ENCODE data around the gene EFNA5. TPM values are rescaled to one million over a fixed set of nuclear protein-coding genes. Genes with fewer than 3 reads are reported as not detected.
A peak's percentile ranks its signal among the peaks of the same experiment; 100 is the strongest.
"Not testable (repeated sequence)": the region's sequence is repeated elsewhere in the genome, so short reads cannot be mapped to it uniquely, and the experiment has no call there.

The EFNA5 gene
- total and polyA plus RNA-seq, 2 experiments from 2014 or later: 0.64 to 0.86 TPM

DNA sequence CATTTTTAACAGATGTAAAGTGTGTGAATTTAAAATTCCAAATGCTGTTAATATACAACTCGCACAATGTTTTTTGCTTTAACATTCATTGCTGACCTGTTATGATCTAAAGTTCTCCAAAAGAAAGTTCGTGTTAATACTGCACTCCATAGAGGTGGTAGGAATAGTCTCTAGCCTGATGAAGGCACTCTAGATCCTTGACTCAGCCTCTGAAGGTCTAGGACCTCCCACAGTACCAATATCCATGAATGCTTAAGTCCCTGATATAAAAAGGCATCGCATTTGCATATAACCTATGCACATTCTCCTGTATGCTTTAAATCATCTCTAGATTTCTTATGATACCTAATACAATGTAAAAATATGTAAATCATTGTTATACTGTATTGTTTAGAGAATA lies 213.6 kb downstream of the EFNA5 start:
- Histone ChIP-seq H3K4me3 (no peak overlapping the region), H3F3A (ENCODE audit: insufficient read depth) (no peaks in the 10 kb centered on the region), H3K9me3 (ENCODE audit: low read depth) (no peaks in the 10 kb centered on the region), H3K9ac (no peak overlapping the region), H2AFZ (no peak overlapping the region), H3K36me3 (ENCODE audit: low read depth) (no peaks in the 10 kb centered on the region), H3K27me3 (replicated peaks; ENCODE audit: insufficient read depth) (peaks cover 59% of the 10 kb centered on the region), H3K4me1 (ENCODE audit: insufficient read depth) (0 out of 2 replicates have a peak, but pooled peaks cover 7% of the 10 kb centered on the region), H4K20me1 (ENCODE audit: insufficient read depth) (no peaks in the 10 kb centered on the region), H3K27ac (no peak overlapping the region), H3K4me2 (ENCODE audit: unreplicated experiment) (no peak overlapping the region), H3K79me2 (ENCODE audit: insufficient read depth) (no peaks in the 10 kb centered on the region), H3K9me2 (ENCODE audit: insufficient read depth) (no peaks in the 10 kb centered on the region)
- in situ Hi-C loops (cut with MboI): no loop called here
- no peak for DNase-seq
- WGBS, 2 experiments (ENCODE audit: low coverage in 1 of 2, low lambda C conversion rate in 2 of 2, missing lambda C conversion rate in 2 of 2): 68 to 77% methylated on average over 3 of the region's 3 CpGs
- TF ChIP-seq EZH2phosphoT487 (IDR thresholded peaks at IDR 0.05; ENCODE audit: insufficient read depth, low read depth) (no peak), EZH2 (IDR thresholded peaks at IDR 0.05; ENCODE audit: insufficient read depth, poor library complexity, severe bottlenecking) (no peak)

DNA sequence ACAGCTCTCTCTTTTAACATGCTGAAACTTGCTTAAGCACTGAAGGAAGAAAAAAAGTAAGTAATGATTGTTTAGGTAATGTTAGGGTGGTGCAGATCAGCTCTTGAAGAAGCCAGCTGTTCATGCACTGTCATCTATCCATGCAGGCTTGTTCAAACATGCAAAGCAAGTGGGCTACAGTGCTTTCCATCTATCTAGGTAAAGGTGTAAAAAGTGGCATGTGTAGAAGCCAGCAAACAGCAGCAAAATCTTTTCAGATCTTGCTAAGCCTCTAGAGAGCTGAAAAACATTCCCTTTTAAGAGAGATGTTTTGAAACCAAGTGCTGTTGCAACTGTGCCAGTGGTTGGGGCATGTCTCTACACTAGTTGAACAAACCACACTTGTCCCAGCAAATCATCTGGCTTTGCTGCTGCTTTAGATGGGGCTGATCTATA lies 214.4 kb downstream of the EFNA5 start:
- Histone ChIP-seq H3K27me3 (replicated peaks; ENCODE audit: insufficient read depth) (peaks cover 52% of the 10 kb centered on the region), H3K9me2 (ENCODE audit: insufficient read depth) (no peaks in the 10 kb centered on the region), H3K4me3 (no peak overlapping the region), H3K4me1 (ENCODE audit: insufficient read depth) (0 out of 2 replicates have a peak, but pooled peaks cover 7% of the 10 kb centered on the region), H3K9me3 (ENCODE audit: low read depth) (no peaks in the 10 kb centered on the region), H2AFZ (no peak overlapping the region), H3K4me2 (ENCODE audit: unreplicated experiment) (no peak overlapping the region), H3F3A (ENCODE audit: insufficient read depth) (no peaks in the 10 kb centered on the region), H4K20me1 (ENCODE audit: insufficient read depth) (no peaks in the 10 kb centered on the region), H3K27ac (no peak overlapping the region), H3K9ac (no peak overlapping the region), H3K36me3 (ENCODE audit: low read depth) (no peaks in the 10 kb centered on the region), H3K79me2 (ENCODE audit: insufficient read depth) (no peaks in the 10 kb centered on the region)
- no peak for DNase-seq
- no peak for TF ChIP-seq EZH2phosphoT487 (IDR thresholded peaks at IDR 0.05; ENCODE audit: insufficient read depth, low read depth)
- in situ Hi-C loops (cut with MboI): no loop called here

DNA sequence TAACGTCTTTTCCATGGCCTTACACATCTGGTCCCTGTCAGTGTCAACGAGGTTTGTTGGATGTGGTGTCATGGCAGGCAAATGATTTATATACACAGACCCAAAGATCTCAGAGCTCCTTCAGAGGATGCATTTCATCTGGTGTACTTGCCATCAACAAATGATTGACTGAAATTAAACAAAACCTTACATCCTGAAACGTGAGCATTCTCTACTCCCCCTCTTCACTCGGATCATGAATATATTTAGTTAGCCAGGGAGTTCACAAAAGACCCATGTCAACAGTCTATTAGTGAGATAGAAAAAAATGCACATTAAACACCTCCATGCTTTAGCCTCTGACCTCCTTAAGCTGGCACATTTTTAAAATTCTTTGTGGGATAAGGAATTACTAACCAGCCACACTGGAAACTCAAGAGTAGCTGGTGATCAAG lies 215.6 kb downstream of the EFNA5 start:
- no peaks in the 10 kb centered on the region for H3K79me2 ChIP-seq (ENCODE audit: insufficient read depth)
- 0 out of 2 replicates have a peak, but pooled peaks cover 7% of the 10 kb centered on the region for H3K4me1 ChIP-seq (ENCODE audit: insufficient read depth)
- WGBS, 2 experiments (ENCODE audit: low coverage in 1 of 2, low lambda C conversion rate in 2 of 2, missing lambda C conversion rate in 2 of 2): 43 to 50% methylated on average over 4 of the region's 4 CpGs
- DNase-seq: peak; percentile 23
- H4K20me1 ChIP-seq (ENCODE audit: insufficient read depth): no peaks in the 10 kb centered on the region
- no peak overlapping the region for H3K9ac ChIP-seq
- TF ChIP-seq EZH2 (IDR thresholded peaks at IDR 0.05; ENCODE audit: insufficient read depth, poor library complexity, severe bottlenecking) (no peak), EZH2phosphoT487 (IDR thresholded peaks at IDR 0.05; ENCODE audit: insufficient read depth, low read depth) (no peak)
- H3K9me2 ChIP-seq (ENCODE audit: insufficient read depth): no peaks in the 10 kb centered on the region
- in situ Hi-C loops (cut with MboI): no loop called here
- peaks cover 49% of the 10 kb centered on the region for H3K27me3 ChIP-seq (replicated peaks; ENCODE audit: insufficient read depth)
- no peaks in the 10 kb centered on the region for H3F3A ChIP-seq (ENCODE audit: insufficient read depth)
- H3K27ac ChIP-seq: no peak overlapping the region
- no peak overlapping the region for H2AFZ ChIP-seq
- no peaks in the 10 kb centered on the region for H3K9me3 ChIP-seq (ENCODE audit: low read depth)
- H3K4me2 ChIP-seq (ENCODE audit: unreplicated experiment): no peak overlapping the region
- no peak overlapping the region for H3K4me3 ChIP-seq
- no peaks in the 10 kb centered on the region for H3K36me3 ChIP-seq (ENCODE audit: low read depth)

DNA sequence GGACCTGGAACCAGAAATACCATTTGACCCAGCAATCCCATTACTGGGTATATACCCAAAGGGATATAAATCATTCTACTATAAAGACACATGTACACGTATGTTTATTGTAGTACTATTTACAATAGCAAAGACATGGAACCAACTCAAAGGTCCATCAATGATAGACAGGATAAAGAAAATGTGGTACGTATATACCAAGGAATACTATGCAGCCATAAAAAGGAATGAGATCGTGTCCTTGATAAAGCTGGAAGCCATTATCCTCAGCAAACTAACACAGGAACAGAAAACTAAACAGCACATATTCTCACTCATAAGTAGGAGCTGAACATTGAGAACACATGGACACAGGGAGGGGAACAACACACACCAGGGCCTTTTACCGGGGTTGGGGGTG lies 218.9 kb downstream of the EFNA5 start:
- H3K36me3 ChIP-seq (ENCODE audit: low read depth); DNase-seq; H2AFZ ChIP-seq; H4K20me1 ChIP-seq (ENCODE audit: insufficient read depth); H3K4me1 ChIP-seq (ENCODE audit: insufficient read depth); H3F3A ChIP-seq (ENCODE audit: insufficient read depth); H3K9me2 ChIP-seq (ENCODE audit: insufficient read depth); H3K79me2 ChIP-seq (ENCODE audit: insufficient read depth); H3K9me3 ChIP-seq (ENCODE audit: low read depth); H3K27ac ChIP-seq; in situ Hi-C loops (cut with MboI); H3K9ac ChIP-seq; H3K4me2 ChIP-seq (ENCODE audit: unreplicated experiment); H3K4me3 ChIP-seq: not testable (repeated sequence)
- peaks cover 31% of the 10 kb centered on the region for H3K27me3 ChIP-seq (replicated peaks; ENCODE audit: insufficient read depth)
- WGBS, 2 experiments (ENCODE audit: low coverage in 1 of 2, low lambda C conversion rate in 2 of 2, missing lambda C conversion rate in 2 of 2): 71 to 76% methylated on average over 4 of the region's 4 CpGs

DNA sequence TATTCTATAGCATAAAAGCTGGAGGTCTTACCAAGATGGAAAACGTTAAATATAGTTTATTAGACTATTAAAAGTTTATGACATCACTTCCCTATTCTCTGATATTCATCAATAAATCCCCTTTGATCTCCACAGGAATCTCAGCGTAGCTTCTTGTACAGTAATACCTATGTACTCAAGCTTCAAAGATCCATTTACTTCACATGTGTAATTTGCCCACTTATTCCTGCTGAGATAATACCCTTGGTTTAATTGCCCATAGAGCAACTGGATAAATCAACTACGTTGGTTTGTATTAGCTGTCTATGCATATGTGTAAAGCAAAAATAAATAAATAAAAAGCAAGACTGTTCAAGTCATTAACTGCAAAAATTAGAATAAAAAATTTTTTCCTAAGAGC lies 219.7 kb downstream of the EFNA5 start:
- H3K27me3 ChIP-seq (replicated peaks; ENCODE audit: insufficient read depth): peaks cover 29% of the 10 kb centered on the region
- H3K9ac ChIP-seq: no peak overlapping the region
- TF ChIP-seq EZH2 (IDR thresholded peaks at IDR 0.05; ENCODE audit: insufficient read depth, poor library complexity, severe bottlenecking) (no peak), EZH2phosphoT487 (IDR thresholded peaks at IDR 0.05; ENCODE audit: insufficient read depth, low read depth) (no peak)
- no peak overlapping the region for H3K27ac ChIP-seq
- no peak overlapping the region for H3K4me2 ChIP-seq (ENCODE audit: unreplicated experiment)
- no peaks in the 10 kb centered on the region for H3F3A ChIP-seq (ENCODE audit: insufficient read depth)
- no peaks in the 10 kb centered on the region for H4K20me1 ChIP-seq (ENCODE audit: insufficient read depth)
- 53 to 56% methylated on average over 3 of the region's 3 CpGs for WGBS, 2 experiments (ENCODE audit: low coverage in 1 of 2, low lambda C conversion rate in 2 of 2, missing lambda C conversion rate in 2 of 2)
- DNase-seq: no peak
- no peak overlapping the region for H2AFZ ChIP-seq
- H3K36me3 ChIP-seq (ENCODE audit: low read depth): no peaks in the 10 kb centered on the region
- H3K79me2 ChIP-seq (ENCODE audit: insufficient read depth): no peaks in the 10 kb centered on the region
- no peak overlapping the region for H3K4me3 ChIP-seq
- 0 out of 2 replicates have a peak, but pooled peaks cover 7% of the 10 kb centered on the region for H3K4me1 ChIP-seq (ENCODE audit: insufficient read depth)
- H3K9me3 ChIP-seq (ENCODE audit: low read depth): no peaks in the 10 kb centered on the region
- H3K9me2 ChIP-seq (ENCODE audit: insufficient read depth): no peaks in the 10 kb centered on the region
- in situ Hi-C loops (cut with MboI): no loop called here
